ENCODE measurements around the gene ASPSCR1. TPM values are rescaled to one million over a fixed set of nuclear protein-coding genes. Genes with fewer than 3 reads are reported as not detected.

Gene ASPSCR1
- total RNA-seq, 2 donors from 2014 or later, result 19.7 to 62.3 TPM

- DNase-seq (ENCODE audit: low spot score in 2 of 2) (no peak), ATAC-seq (no peak)
- no peaks in the 10 kb centered on the region for H3K9me3 Mint-ChIP-seq
- H3K36me3 Mint-ChIP-seq, result no peaks in the 10 kb centered on the region
- H3K27ac Mint-ChIP-seq, result no peak overlapping the region
Measured at GRCh38 chr17:82020572-82021106, 43.2 kb downstream of the ASPSCR1 start.

- DNase-seq (ENCODE audit: low spot score in 2 of 2) (peak in 1 of 2 donors; percentile 64), ATAC-seq (no peak)
- Mint-ChIP-seq H3K36me3 (no peaks in the 10 kb centered on the region), H3K27ac (peak overlapping the region in 1 of 2 donors; percentile 84), H3K9me3 (no peaks in the 10 kb centered on the region)
Measured at GRCh38 chr17:82021107-82021899, 43.9 kb downstream of the ASPSCR1 start.

GRCh38 chr17:82021900-82022309, 44.5 kb downstream of the ASPSCR1 start:
- Mint-ChIP-seq H3K36me3 (no peaks in the 10 kb centered on the region), H3K27ac (peak overlapping the region in 1 of 2 donors; percentile 84), H3K9me3 (no peaks in the 10 kb centered on the region)
- DNase-seq (ENCODE audit: low spot score in 2 of 2), result no peak
- no peak for ATAC-seq

GRCh38 chr17:82022310-82022980, 45.0 kb downstream of the ASPSCR1 start, which contains the start of gene CENPX:
Gene CENPX (minus strand): TSS chr17:82022878. CDS start chr17:82022861, 17 bp downstream.
- peak within 1 kb of the TSS in 1 of 2 donors; percentile 84 for H3K27ac Mint-ChIP-seq
- no peaks in the 10 kb centered on the region for H3K36me3 Mint-ChIP-seq
- DNase-seq (ENCODE audit: low spot score in 2 of 2) (no peak), ATAC-seq (no peak)
- no peaks in the 10 kb centered on the region for H3K9me3 Mint-ChIP-seq

GRCh38 chr17:82022981-82023446, 45.6 kb downstream of the ASPSCR1 start, which contains the start of gene LRRC45:
Gene LRRC45 (plus strand): TSS chr17:82023305. CDS start chr17:82023644, 339 bp downstream.
- H3K36me3 Mint-ChIP-seq, result no peaks in the 10 kb centered on the region
- H3K9me3 Mint-ChIP-seq, result no peaks in the 10 kb centered on the region
- DNase-seq (ENCODE audit: low spot score in 2 of 2) (peak; percentile 100), ATAC-seq (peak; percentile 94)
- H3K27ac Mint-ChIP-seq, result peak within 1 kb of the TSS in 1 of 2 donors; percentile 84

GRCh38 chr17:82023447-82024241, 46.2 kb downstream of the ASPSCR1 start:
- no peaks in the 10 kb centered on the region for H3K36me3 Mint-ChIP-seq
- no peak for ATAC-seq
- H3K27ac Mint-ChIP-seq, result peak overlapping the region in 1 of 2 donors; percentile 41
- DNase-seq (ENCODE audit: low spot score in 2 of 2), result peak in 1 of 2 donors; percentile 41
- no peaks in the 10 kb centered on the region for H3K9me3 Mint-ChIP-seq

GRCh38 chr17:82024859-82025258, 47.4 kb downstream of the ASPSCR1 start:
- H3K36me3 Mint-ChIP-seq, result no peaks in the 10 kb centered on the region
- DNase-seq (ENCODE audit: low spot score in 2 of 2) (no peak), ATAC-seq (no peak)
- no peaks in the 10 kb centered on the region for H3K9me3 Mint-ChIP-seq
- H3K27ac Mint-ChIP-seq, result no peak overlapping the region

GRCh38 chr17:82025401-82026107, 48.1 kb downstream of the ASPSCR1 start:
- DNase-seq (ENCODE audit: low spot score in 2 of 2) (no peak), ATAC-seq (no peak)
- Mint-ChIP-seq H3K36me3 (no peaks in the 10 kb centered on the region), H3K27ac (no peak overlapping the region), H3K9me3 (no peaks in the 10 kb centered on the region)

- ATAC-seq (no peak), DNase-seq (ENCODE audit: low spot score in 2 of 2) (no peak)
- Mint-ChIP-seq H3K27ac (no peak overlapping the region), H3K36me3 (no peaks in the 10 kb centered on the region), H3K9me3 (no peaks in the 10 kb centered on the region)
Measured at GRCh38 chr17:82028246-82028645, 50.8 kb downstream of the ASPSCR1 start.

GRCh38 chr17:82028966-82029365, 51.5 kb downstream of the ASPSCR1 start:
- DNase-seq (ENCODE audit: low spot score in 2 of 2) (no peak), ATAC-seq (no peak)
- Mint-ChIP-seq H3K9me3 (no peaks in the 10 kb centered on the region), H3K27ac (no peak overlapping the region), H3K36me3 (no peaks in the 10 kb centered on the region)

GRCh38 chr17:82029391-82029790, 52.0 kb downstream of the ASPSCR1 start:
- DNase-seq (ENCODE audit: low spot score in 2 of 2) (no peak), ATAC-seq (no peak)
- no peaks in the 10 kb centered on the region for H3K9me3 Mint-ChIP-seq
- H3K36me3 Mint-ChIP-seq, result no peaks in the 10 kb centered on the region
- H3K27ac Mint-ChIP-seq, result no peak overlapping the region

- ATAC-seq (peak; percentile 0 to 2), DNase-seq (ENCODE audit: low spot score in 2 of 2) (no peak)
- Mint-ChIP-seq H3K36me3 (no peaks in the 10 kb centered on the region), H3K9me3 (no peaks in the 10 kb centered on the region), H3K27ac (no peak overlapping the region)
Measured at GRCh38 chr17:82029990-82030469, 52.6 kb downstream of the ASPSCR1 start.

- Mint-ChIP-seq H3K27ac (no peak overlapping the region), H3K9me3 (no peaks in the 10 kb centered on the region), H3K36me3 (no peaks in the 10 kb centered on the region)
- DNase-seq (ENCODE audit: low spot score in 2 of 2) (peak; percentile 86 to 92), ATAC-seq (peak; percentile 71 to 85)
Measured at GRCh38 chr17:82030470-82031302, 53.3 kb downstream of the ASPSCR1 start.

GRCh38 chr17:82031303-82031884, 54.0 kb downstream of the ASPSCR1 start, which contains the start of gene RAC3:
Gene RAC3 (plus strand): TSS chr17:82031678. CDS start chr17:82031762, 84 bp downstream.
- H3K36me3 Mint-ChIP-seq, result no peaks in the 10 kb centered on the region
- no peak for DNase-seq (ENCODE audit: low spot score in 2 of 2)
- peak in 1 of 2 donors; percentile 41 for ATAC-seq
- H3K27ac Mint-ChIP-seq, result no peak within 1 kb of the TSS
- no peaks in the 10 kb centered on the region for H3K9me3 Mint-ChIP-seq

All from activated naive CD4-positive, alpha-beta T cell treated with anti-CD3 and anti-CD28 coated beads, Interleukin-2, amount 50 U/mL, for 72 hours (primary cell).